BLaER1 (cell line): Measurements from ENCODE around the gene KRT2.

Experiments used
- H3K27ac ChIP-seq: shearing (Covaris generic); formaldehyde crosslinking; 2 replicates; pipeline ENCODE4 v1.8.1; 2022
- H3K27me3 ChIP-seq: shearing (Covaris generic); formaldehyde crosslinking; 2 replicates; pipeline ENCODE4 v1.8.1; 2022
- H3K36me3 ChIP-seq: shearing (Covaris generic); formaldehyde crosslinking; 2 replicates; pipeline ENCODE4 v1.8.1; 2022
- H3K4me1 ChIP-seq: shearing (Covaris generic); formaldehyde crosslinking; 2 replicates; pipeline ENCODE4 v1.8.1; 2022
- H3K4me2 ChIP-seq: shearing (Covaris generic); formaldehyde crosslinking; 2 replicates; pipeline ENCODE4 v1.8.1; 2022
- H3K4me3 ChIP-seq: shearing (Covaris generic); formaldehyde crosslinking; 2 replicates; pipeline ENCODE4 v1.8.1; 2022
- H3K9ac ChIP-seq: shearing (Covaris generic); formaldehyde crosslinking; 2 replicates; pipeline ENCODE4 v1.8.1; 2022
- H3K9me3 ChIP-seq: shearing (Covaris generic); formaldehyde crosslinking; 2 replicates; pipeline ENCODE4 v1.8.1; 2022
- H4K20me1 ChIP-seq: shearing (Covaris generic); formaldehyde crosslinking; 2 replicates; pipeline ENCODE4 v1.8.1; 2022
- Cebpa-rat ChIP-seq: shearing (Covaris generic); IDR thresholded peaks from 2 replicates; pipeline ENCODE4 v1.8.1; 2022

Gene KRT2

GRCh38 chr12:52645982-52646381 lies 6.0 kb downstream of the KRT2 start:
- Histone ChIP-seq H3K9ac (no peak overlapping the region), H3K4me3 (no peak overlapping the region), H3K27ac (no peak overlapping the region), H3K36me3 (no peaks in the 10 kb centered on the region), H3K27me3 (no peaks in the 10 kb centered on the region), H4K20me1 (no peaks in the 10 kb centered on the region), H3K4me2 (no peak overlapping the region), H3K4me1 (no peaks in the 10 kb centered on the region), H3K9me3 (no peaks in the 10 kb centered on the region)
- TF ChIP-seq Cebpa-rat, result no peak

GRCh38 chr12:52645120-52645761 lies 6.8 kb downstream of the KRT2 start:
- H3K4me2 ChIP-seq, result no peak overlapping the region
- H3K4me1 ChIP-seq, result no peaks in the 10 kb centered on the region
- H3K27ac ChIP-seq, result no peak overlapping the region
- H4K20me1 ChIP-seq, result no peaks in the 10 kb centered on the region
- TF ChIP-seq Cebpa-rat, result no peak
- H3K9ac ChIP-seq, result no peak overlapping the region
- no peaks in the 10 kb centered on the region for H3K36me3 ChIP-seq
- H3K27me3 ChIP-seq, result no peaks in the 10 kb centered on the region
- no peaks in the 10 kb centered on the region for H3K9me3 ChIP-seq
- no peak overlapping the region for H3K4me3 ChIP-seq

GRCh38 chr12:52644078-52644415 lies 8.0 kb downstream of the KRT2 start:
- no peak for TF ChIP-seq Cebpa-rat
- Histone ChIP-seq H3K4me3 (no peak overlapping the region), H3K27ac (no peak overlapping the region), H4K20me1 (no peaks in the 10 kb centered on the region), H3K4me2 (no peak overlapping the region), H3K4me1 (no peaks in the 10 kb centered on the region), H3K27me3 (no peaks in the 10 kb centered on the region), H3K36me3 (no peaks in the 10 kb centered on the region), H3K9ac (no peak overlapping the region), H3K9me3 (no peaks in the 10 kb centered on the region)

GRCh38 chr12:52643233-52644077 lies 8.6 kb downstream of the KRT2 start:
- Histone ChIP-seq H3K27ac (no peak overlapping the region), H3K9ac (no peak overlapping the region), H3K4me1 (no peaks in the 10 kb centered on the region), H4K20me1 (no peaks in the 10 kb centered on the region), H3K4me2 (no peak overlapping the region), H3K36me3 (no peaks in the 10 kb centered on the region), H3K9me3 (no peaks in the 10 kb centered on the region), H3K4me3 (no peak overlapping the region), H3K27me3 (no peaks in the 10 kb centered on the region)
- no peak for TF ChIP-seq Cebpa-rat

GRCh38 chr12:52641468-52641867 lies 10.5 kb downstream of the KRT2 start:
- no peaks in the 10 kb centered on the region for H3K9me3 ChIP-seq
- no peak overlapping the region for H3K4me2 ChIP-seq
- H3K27me3 ChIP-seq, result no peaks in the 10 kb centered on the region
- no peak overlapping the region for H3K9ac ChIP-seq
- no peaks in the 10 kb centered on the region for H3K4me1 ChIP-seq
- H3K27ac ChIP-seq, result no peak overlapping the region
- no peak for TF ChIP-seq Cebpa-rat
- H3K36me3 ChIP-seq, result no peaks in the 10 kb centered on the region
- no peaks in the 10 kb centered on the region for H4K20me1 ChIP-seq
- no peak overlapping the region for H3K4me3 ChIP-seq

- no peaks in the 10 kb centered on the region for H3K9me3 ChIP-seq
- no peak for TF ChIP-seq Cebpa-rat
- H3K9ac ChIP-seq, result no peak overlapping the region
- no peak overlapping the region for H3K27ac ChIP-seq
- no peaks in the 10 kb centered on the region for H4K20me1 ChIP-seq
- H3K36me3 ChIP-seq, result no peaks in the 10 kb centered on the region
- no peak overlapping the region for H3K4me3 ChIP-seq
- H3K4me1 ChIP-seq, result peaks cover 24% of the 10 kb centered on the region
- H3K27me3 ChIP-seq, result no peaks in the 10 kb centered on the region
- H3K4me2 ChIP-seq, result no peak overlapping the region
Observed at GRCh38 chr12:52637299-52637698, 14.7 kb downstream of the KRT2 start.

- H3K36me3 ChIP-seq, result no peaks in the 10 kb centered on the region
- H3K4me3 ChIP-seq, result no peak overlapping the region
- TF ChIP-seq Cebpa-rat, result no peak
- H4K20me1 ChIP-seq, result no peaks in the 10 kb centered on the region
- H3K9ac ChIP-seq, result no peak overlapping the region
- H3K9me3 ChIP-seq, result no peaks in the 10 kb centered on the region
- no peaks in the 10 kb centered on the region for H3K27me3 ChIP-seq
- no peak overlapping the region for H3K4me2 ChIP-seq
- no peak overlapping the region for H3K27ac ChIP-seq
- H3K4me1 ChIP-seq, result peaks cover 30% of the 10 kb centered on the region
Observed at GRCh38 chr12:52636592-52637258, 15.3 kb downstream of the KRT2 start.

- Histone ChIP-seq H3K9ac (no peak overlapping the region), H3K27me3 (no peaks in the 10 kb centered on the region)
Observed at GRCh38 chr12:52636189-52636588, 15.8 kb downstream of the KRT2 start.

GRCh38 chr12:52634266-52635056 lies 17.6 kb downstream of the KRT2 start:
- peaks cover 43% of the 10 kb centered on the region for H3K4me1 ChIP-seq
- H3K27me3 ChIP-seq, result no peaks in the 10 kb centered on the region
- no peak for TF ChIP-seq Cebpa-rat
- H3K9ac ChIP-seq, result no peak overlapping the region
- no peaks in the 10 kb centered on the region for H4K20me1 ChIP-seq
- H3K27ac ChIP-seq, result peak overlapping the region; percentile 57; the same call in 1 of the 2 replicates
- H3K9me3 ChIP-seq, result no peaks in the 10 kb centered on the region
- H3K4me2 ChIP-seq, result peak overlapping the region; percentile 59
- no peak overlapping the region for H3K4me3 ChIP-seq
- no peaks in the 10 kb centered on the region for H3K36me3 ChIP-seq

More at GRCh38 chr12:52636189-52636588, 15.8 kb downstream of the KRT2 start:
- H3K4me3 ChIP-seq, result no peak overlapping the region
- no peaks in the 10 kb centered on the region for H3K9me3 ChIP-seq
- H3K4me1 ChIP-seq, result peaks cover 33% of the 10 kb centered on the region
- H3K36me3 ChIP-seq, result no peaks in the 10 kb centered on the region
- H4K20me1 ChIP-seq, result no peaks in the 10 kb centered on the region
- no peak for TF ChIP-seq Cebpa-rat
- H3K4me2 ChIP-seq, result no peak overlapping the region
- H3K27ac ChIP-seq, result no peak overlapping the region
